GM10266 (cell line): ENCODE measurements around the gene PRKAB2.
"Not testable (repeated sequence)": the region's sequence is repeated elsewhere in the genome, so short reads cannot be mapped to it uniquely, and the experiment has no call there.

Experiments used
- DNase-seq: peaks from one replicate; pipeline ENCODE4 v3.0.0; 2012; ENCODE audit errors: extremely low spot score
- CTCF ChIP-seq: IDR thresholded peaks from 2 replicates; pipeline ENCODE4 v1.5.1; 2012; ENCODE audit warnings: mild to moderate bottlenecking, low read depth; ENCODE audit not compliant: control insufficient read depth, insufficient read depth; ENCODE audit errors: missing control alignments

The PRKAB2 gene

GRCh38 chr1:147171399-147172167, 687 bp downstream of the PRKAB2 start:
- no peak for DNase-seq
- TF ChIP-seq CTCF = no peak

GRCh38 chr1:147169840-147170674, 2.2 kb downstream of the PRKAB2 start:
- no peak for DNase-seq
- TF ChIP-seq CTCF = no peak

- TF ChIP-seq CTCF = no peak
- no peak for DNase-seq
These were observed 3.1 kb downstream of the PRKAB2 start for GRCh38 chr1:147169171-147169570.

DNA sequence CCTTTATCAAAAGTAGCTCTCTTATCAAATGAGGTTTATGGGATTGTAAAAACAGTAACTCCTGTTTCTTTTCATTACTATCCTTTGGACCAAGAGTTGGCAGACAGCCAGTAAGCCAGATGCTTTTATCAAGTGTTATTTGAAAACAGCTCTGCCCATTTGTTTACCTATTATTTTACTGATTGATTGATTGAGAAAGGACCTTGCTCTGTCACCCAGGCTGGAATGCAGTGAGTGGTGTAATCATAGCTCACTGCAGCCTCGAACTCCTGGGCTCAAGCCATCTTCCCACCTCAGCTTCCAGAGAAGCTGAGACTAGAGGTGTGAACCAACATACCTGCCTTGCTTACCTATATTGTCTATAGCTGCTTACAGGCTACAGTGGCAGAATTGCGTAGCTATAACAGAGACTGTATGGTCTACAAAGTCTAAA, 3.6 kb downstream of the PRKAB2 start:
- no peak for DNase-seq
- no peak for TF ChIP-seq CTCF

DNA sequence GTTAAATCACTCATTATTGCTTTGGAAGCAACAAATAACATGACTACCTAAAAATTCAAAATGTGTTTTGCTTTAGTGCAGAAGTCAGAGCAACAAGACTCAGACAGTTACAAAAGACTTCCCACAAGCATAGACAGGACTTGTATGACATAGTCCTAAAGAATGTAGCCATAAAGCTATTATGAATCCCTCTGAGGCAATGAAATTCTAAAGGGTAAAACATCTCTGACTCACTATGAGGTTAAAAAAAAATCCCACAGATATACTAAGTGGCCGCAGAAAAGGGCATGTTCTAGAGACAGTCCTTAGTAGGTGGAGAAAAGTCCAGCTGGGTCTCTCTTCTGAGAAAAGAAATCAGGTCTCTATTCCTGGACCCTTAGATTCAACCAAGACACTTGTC, 4.9 kb downstream of the PRKAB2 start:
- no peak for DNase-seq
- TF ChIP-seq CTCF = no peak

DNA sequence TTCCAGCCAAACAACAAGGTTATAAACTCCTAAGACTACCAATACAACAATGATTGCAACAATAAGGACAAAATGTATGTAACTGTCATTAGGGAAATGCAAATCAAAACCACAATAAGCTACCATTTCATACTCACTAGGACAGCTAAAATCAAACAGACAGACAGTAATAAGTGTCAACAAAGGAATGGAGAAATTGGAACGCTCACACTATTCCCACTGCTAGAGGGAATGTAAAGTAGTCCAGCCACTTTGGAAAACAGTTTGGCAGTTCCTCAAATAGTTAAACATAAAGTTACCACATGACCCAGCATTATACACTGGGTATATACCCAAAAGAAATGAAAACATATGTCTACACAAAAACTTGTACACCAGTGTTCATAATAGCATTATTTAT, 9.3 kb downstream of the PRKAB2 start:
- DNase-seq = no peak
- no peak for TF ChIP-seq CTCF

GRCh38 chr1:147162093-147162492, 10.2 kb downstream of the PRKAB2 start:
- TF ChIP-seq CTCF = no peak
- no peak for DNase-seq

- not testable (repeated sequence) for DNase-seq
These were observed 15.2 kb downstream of the PRKAB2 start for GRCh38 chr1:147157116-147157515.
